Stromal cell of bone marrow (primary cell): ENCODE data around the gene IL17REL.
"Not testable (repeated sequence)": the region's sequence is repeated elsewhere in the genome, so short reads cannot be mapped to it uniquely, and the experiment has no call there.

Experiments used
- DNase-seq: peaks from one replicate; pipeline ENCODE4 v3.0.0-alpha.2; 2012; ENCODE audit warnings: low read depth

The IL17REL gene

GRCh38 chr22:49956418-49956770 is 56.2 kb downstream of the IL17REL start:
- no peak for DNase-seq

GRCh38 chr22:49955581-49956417 is 56.8 kb downstream of the IL17REL start:
- no peak for DNase-seq

- DNase-seq, result no peak
These were observed 57.5 kb downstream of the IL17REL start for GRCh38 chr22:49954991-49955580.

GRCh38 chr22:49954354-49954753 is 58.2 kb downstream of the IL17REL start:
- DNase-seq, result no peak

- DNase-seq, result no peak
These were observed 58.8 kb downstream of the IL17REL start for GRCh38 chr22:49953680-49954344.

- DNase-seq, result no peak
These were observed 59.4 kb downstream of the IL17REL start for GRCh38 chr22:49953027-49953679.

- DNase-seq, result no peak
These were observed 60.3 kb downstream of the IL17REL start for GRCh38 chr22:49951986-49952896.

- no peak for DNase-seq
These were observed 60.9 kb downstream of the IL17REL start for GRCh38 chr22:49951678-49951985.

GRCh38 chr22:49951000-49951677 is 61.4 kb downstream of the IL17REL start:
- no peak for DNase-seq

GRCh38 chr22:49950396-49950994 is 62.1 kb downstream of the IL17REL start:
- DNase-seq, result no peak

- DNase-seq, result no peak
These were observed 62.7 kb downstream of the IL17REL start for GRCh38 chr22:49949914-49950292.

- DNase-seq, result no peak
These were observed 63.3 kb downstream of the IL17REL start for GRCh38 chr22:49948958-49949913.

- DNase-seq, result no peak
These were observed 64.2 kb downstream of the IL17REL start for GRCh38 chr22:49948116-49948957.

GRCh38 chr22:49947296-49947622 is 65.3 kb downstream of the IL17REL start:
- DNase-seq, result no peak

- DNase-seq, result no peak
These were observed 65.8 kb downstream of the IL17REL start for GRCh38 chr22:49946612-49947295.

- not testable (repeated sequence) for DNase-seq
These were observed 67.3 kb downstream of the IL17REL start for GRCh38 chr22:49945042-49945794.
